Head of caudate nucleus (tissue), 42 donors: ENCODE measurements around the gene LRP1.

ENCODE experiments used
- DNase-seq, 42 donors: peaks; one replicate each; pipeline versions ENCODE4 v3.0.0 to v3.0.0-alpha.2; 2020 to 2021; ENCODE audit warnings: mixed read lengths in 7 of 42
- intact Hi-C: fragments of 100-400 bp; cut with DNase I; formaldehyde crosslinking; loops from one replicate; pipeline ENCODE4 v1.15.0; 2022

Gene LRP1

GRCh38 chr12:57161491-57161890 lies 33.2 kb downstream of the LRP1 start:
- intact Hi-C loops: no loop called here
- no peak for DNase-seq

DNA sequence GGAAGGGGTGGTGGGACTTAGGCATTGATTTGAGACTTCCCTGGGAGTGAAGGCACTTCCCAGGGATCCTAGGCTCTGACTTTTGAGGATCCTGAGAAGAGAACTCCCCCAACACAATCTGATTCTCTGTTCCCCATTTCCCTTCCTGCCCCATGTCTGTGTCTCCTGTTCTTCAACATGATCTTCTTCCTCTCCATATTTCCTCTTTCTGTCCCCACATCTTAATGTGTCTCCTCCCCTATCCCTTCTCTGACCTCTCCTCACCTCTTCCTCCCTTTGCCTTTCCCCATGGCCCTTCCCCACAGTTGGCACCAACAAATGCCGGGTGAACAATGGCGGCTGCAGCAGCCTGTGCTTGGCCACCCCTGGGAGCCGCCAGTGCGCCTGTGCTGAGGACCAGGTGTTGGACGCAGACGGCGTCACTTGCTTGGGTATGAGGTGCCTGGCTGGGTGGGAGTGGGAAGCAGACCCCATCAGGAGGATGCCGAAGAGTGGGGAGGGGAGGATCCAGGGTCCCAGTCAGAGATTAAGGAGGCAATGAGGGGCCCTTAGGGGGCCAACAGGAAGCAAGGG lies 34.4 kb downstream of the LRP1 start:
- DNase-seq: no peak
- intact Hi-C loops: no loop called here

- intact Hi-C loops: no loop called here
- no peak for DNase-seq
Observed at GRCh38 chr12:57164454-57164853, 36.2 kb downstream of the LRP1 start.

- intact Hi-C loops: no loop called here
- DNase-seq: no peak
Observed at GRCh38 chr12:57164966-57165625, 36.8 kb downstream of the LRP1 start.

- no peak for DNase-seq
- intact Hi-C loops: no loop called here
Observed at GRCh38 chr12:57165741-57166140, 37.5 kb downstream of the LRP1 start.

- DNase-seq: peak in 11 of 42 donors; percentile 35 to 68 (median 48)
- intact Hi-C loops: no loop called here
Observed at GRCh38 chr12:57166971-57167371, 38.7 kb downstream of the LRP1 start.

DNA sequence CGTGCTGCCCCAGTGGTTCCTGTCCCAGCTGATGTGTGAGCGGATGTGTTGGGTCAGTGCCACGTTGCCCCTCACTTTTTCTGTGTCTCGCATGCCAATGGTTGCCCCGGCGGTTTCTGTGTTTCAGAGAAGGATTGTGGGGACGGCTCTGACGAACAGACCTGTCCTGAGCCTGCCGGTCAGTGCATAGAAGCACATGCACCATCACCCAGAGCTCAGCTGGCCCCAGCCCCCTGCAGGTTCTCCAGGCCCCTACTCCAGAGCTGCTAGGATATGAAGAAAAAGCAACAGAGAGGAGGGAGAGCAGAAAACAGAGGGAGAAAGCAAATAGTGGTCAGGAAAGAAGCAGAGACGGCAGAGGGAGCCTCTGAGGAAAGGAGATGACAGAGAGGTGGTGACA lies 39.8 kb downstream of the LRP1 start:
- DNase-seq: no peak
- intact Hi-C loops: no loop called here

DNA sequence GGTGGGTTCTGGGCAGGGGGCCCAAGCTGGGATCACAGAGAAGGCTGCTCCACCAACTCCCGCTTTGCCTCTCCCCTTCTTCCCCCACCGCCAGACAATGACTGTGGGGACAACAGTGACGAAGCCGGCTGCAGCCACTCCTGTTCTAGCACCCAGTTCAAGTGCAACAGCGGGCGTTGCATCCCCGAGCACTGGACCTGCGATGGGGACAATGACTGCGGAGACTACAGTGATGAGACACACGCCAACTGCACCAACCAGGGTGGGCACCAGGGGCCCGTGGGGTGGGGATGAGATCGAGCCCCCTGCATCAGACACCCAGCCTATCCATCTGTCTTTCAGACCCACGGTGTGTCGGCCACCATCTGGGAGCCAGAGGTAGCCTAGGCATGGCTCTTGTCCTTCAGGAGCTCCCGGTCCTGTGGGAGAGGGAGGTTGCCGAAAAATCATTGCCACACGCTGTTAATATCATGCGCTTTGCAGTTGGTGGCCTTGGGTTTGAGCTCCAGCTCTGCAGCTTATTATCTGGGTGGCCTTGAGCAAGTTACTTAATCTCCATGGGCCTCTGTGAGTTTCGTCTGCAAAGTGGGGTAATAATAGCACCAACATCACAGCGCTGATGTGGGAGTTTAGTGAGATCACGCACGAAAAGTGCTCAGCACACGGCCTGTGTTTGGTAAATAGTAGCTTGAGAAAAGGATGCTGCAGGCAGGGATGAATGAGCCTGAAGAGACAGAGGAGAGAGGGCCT lies 40.9 kb downstream of the LRP1 start:
- peak in 6 of 42 donors; percentile 36 to 68 (median 41) for DNase-seq
- intact Hi-C loops: no loop called here

- intact Hi-C loops: no loop called here
Observed at GRCh38 chr12:57169969-57170368, 41.7 kb downstream of the LRP1 start.

DNA sequence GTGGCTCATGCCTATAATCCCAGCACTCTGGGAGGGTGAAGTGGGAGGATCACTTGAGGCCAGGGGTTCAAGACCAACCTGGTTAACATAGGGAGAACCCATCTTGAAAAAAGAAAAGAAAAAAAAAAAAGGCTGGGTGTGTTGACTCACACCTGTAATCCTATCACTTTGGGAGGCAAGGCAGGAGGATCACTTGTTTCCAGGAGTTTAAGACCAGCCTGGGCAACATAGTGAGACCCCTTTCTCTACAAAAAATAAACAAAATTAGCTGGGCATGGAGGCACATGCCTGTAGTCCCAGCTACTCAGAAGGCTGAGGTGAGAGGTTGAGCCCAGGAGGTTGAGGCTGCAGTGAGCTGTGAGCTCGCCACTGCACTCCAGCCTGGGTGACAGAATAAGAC lies 42.1 kb downstream of the LRP1 start:
- DNase-seq: no peak
- intact Hi-C loops: no loop called here

More at GRCh38 chr12:57169969-57170368, 41.7 kb downstream of the LRP1 start:
- DNase-seq: no peak

GRCh38 chr12:57170927-57171326 lies 42.6 kb downstream of the LRP1 start:
- DNase-seq: no peak
- intact Hi-C loops: no loop called here

DNA sequence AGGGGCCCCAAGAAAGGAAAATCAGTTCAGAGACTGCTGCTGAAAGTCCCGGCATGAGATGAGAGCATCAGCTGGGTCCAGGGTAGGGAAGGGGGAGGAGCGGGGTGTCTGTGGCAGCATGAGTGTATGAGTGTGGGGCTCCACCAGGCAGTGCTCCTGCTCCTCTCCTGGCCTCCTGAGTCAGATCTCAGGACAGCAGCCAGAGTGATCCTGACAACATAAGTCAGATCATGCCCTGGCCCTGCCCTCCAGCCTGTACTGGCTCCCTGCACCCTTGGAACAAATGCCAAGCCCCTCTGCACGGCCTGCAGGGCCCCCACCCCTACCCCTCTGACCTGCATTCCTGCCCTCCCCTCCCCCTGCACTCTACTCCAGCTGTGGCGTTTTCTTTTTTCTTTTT lies 43.4 kb downstream of the LRP1 start:
- intact Hi-C loops: no loop called here
- DNase-seq: no peak

- intact Hi-C loops: no loop called here
- peak in 5 of 42 donors; percentile 26 to 71 (median 46) for DNase-seq
Observed at GRCh38 chr12:57173089-57173488, 44.8 kb downstream of the LRP1 start.

GRCh38 chr12:57173683-57174082 lies 45.4 kb downstream of the LRP1 start:
- intact Hi-C loops: no loop called here
- DNase-seq: no peak

DNA sequence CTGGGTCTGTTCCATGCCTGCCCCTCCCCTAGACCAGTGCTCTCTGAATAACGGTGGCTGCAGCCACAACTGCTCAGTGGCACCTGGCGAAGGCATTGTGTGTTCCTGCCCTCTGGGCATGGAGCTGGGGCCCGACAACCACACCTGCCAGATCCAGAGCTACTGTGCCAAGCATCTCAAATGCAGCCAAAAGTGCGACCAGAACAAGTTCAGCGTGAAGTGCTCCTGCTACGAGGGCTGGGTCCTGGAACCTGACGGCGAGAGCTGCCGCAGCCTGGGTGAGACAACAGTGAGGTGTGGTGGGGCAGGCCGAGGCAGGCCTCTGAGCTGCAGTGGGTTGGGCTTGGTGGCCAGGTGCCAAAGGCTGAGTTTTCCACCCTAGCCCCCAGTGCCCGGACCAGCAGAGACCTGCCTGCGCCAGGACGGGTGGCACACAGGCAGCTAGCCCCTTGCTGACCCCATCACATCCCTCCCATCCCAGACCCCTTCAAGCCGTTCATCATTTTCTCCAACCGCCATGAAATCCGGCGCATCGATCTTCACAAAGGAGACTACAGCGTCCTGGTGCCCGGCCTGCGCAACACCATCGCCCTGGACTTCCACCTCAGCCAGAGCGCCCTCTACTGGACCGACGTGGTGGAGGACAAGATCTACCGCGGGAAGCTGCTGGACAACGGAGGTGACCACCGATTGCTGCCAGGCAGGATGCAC lies 47.3 kb downstream of the LRP1 start:
- intact Hi-C loops: no loop called here
- DNase-seq: peak; percentile 54 to 95 (median 84)

- intact Hi-C loops: no loop called here
- DNase-seq: no peak
Observed at GRCh38 chr12:57176139-57176477, 47.8 kb downstream of the LRP1 start.

DNA sequence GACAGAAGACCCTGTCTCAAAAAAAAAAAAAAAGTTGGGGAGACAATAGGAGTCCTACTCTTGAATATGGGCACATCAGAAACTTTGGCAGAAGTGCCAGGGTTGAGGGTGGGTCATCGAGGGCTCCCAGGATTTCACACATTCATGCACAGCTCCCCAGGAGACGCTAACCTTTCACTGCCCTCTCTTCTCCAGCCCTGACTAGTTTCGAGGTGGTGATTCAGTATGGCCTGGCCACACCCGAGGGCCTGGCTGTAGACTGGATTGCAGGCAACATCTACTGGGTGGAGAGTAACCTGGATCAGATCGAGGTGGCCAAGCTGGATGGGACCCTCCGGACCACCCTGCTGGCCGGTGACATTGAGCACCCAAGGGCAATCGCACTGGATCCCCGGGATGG lies 48.6 kb downstream of the LRP1 start:
- DNase-seq: no peak

DNA sequence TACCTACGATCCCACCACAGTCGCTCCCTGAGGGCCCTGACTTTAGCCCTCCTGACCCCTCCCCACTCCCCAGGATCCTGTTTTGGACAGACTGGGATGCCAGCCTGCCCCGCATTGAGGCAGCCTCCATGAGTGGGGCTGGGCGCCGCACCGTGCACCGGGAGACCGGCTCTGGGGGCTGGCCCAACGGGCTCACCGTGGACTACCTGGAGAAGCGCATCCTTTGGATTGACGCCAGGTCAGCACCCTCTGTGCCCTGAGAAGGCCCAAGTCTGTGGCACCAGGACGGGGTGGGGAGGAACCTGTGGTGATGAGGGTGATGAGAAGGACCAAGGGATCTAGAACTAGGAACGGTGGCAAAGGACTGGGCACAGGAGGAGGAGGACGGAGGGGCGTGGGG lies 49.1 kb downstream of the LRP1 start:
- no peak for DNase-seq
- intact Hi-C loops: no loop called here

More for the DNA sequence above, 48.6 kb downstream of the LRP1 start:
- intact Hi-C loops: no loop called here

GRCh38 chr12:57178213-57178612 lies 49.9 kb downstream of the LRP1 start:
- no peak for DNase-seq
- intact Hi-C loops: no loop called here
